Measurements from ENCODE around the gene TNFRSF25.

The TNFRSF25 gene

DNA sequence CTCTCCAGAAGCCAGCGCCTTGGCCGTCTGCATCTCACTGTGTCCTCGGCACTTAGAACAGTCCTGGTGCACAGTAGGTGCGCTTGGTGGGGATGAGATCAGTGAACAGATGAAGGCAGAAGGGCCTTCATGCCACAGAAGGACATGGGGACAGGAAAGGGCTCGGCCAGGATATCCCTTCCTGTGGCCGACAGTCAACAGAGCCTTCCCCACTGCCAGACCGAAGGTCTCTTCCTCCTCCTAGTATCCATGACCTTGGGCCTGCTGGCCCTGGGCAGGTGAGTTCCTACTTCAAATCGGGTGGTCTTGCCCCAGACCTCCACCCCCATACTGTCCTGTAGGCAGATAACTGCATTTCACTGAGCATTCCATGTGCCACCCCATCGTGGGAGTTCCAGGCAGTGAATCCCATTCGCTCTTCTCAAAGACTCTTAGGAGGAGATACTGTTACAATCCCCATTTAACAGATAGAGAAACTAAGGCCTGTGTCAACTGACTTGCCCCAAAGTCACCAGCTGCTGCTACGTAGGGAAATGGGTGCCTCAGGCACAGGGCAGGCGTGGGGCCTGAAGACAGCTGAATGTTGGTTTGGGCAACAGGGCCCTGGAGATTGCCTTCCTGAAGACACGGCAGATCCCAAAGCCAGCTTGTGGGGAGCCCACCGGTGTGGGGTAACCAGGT lies 22.0 kb upstream of the TNFRSF25 start:
- DNase-seq (ENCODE audit: low read depth), result no peak

DNA sequence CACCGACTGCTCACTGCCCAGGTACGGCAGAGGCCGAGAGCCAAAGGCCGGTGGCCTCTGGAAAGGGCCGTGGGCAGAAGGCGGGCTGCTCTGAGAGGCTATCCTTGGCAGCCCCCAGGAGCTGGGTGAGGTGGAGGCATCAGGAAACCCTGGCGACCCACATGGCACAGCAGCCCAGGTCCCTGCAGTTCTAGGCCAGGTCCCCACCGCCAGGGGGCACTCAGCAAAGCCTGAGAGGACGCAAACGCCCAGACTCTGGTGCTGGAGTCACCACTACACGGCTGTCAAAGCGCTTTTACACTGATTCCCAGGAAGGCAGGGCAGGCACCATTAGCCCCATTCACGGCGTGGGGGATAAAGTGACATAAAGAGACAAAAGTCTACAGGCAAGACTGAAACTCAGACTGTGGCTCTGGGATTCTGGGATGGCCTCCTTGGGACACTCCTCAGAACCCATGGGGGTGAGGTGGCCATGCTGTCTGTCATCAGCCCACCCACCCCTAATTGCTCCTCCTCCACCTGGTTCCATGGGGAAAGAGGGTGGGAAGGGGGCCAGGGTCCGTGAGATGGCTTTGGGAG lies 20.5 kb upstream of the TNFRSF25 start:
- peak; percentile 80 for DNase-seq (ENCODE audit: low read depth)

DNA sequence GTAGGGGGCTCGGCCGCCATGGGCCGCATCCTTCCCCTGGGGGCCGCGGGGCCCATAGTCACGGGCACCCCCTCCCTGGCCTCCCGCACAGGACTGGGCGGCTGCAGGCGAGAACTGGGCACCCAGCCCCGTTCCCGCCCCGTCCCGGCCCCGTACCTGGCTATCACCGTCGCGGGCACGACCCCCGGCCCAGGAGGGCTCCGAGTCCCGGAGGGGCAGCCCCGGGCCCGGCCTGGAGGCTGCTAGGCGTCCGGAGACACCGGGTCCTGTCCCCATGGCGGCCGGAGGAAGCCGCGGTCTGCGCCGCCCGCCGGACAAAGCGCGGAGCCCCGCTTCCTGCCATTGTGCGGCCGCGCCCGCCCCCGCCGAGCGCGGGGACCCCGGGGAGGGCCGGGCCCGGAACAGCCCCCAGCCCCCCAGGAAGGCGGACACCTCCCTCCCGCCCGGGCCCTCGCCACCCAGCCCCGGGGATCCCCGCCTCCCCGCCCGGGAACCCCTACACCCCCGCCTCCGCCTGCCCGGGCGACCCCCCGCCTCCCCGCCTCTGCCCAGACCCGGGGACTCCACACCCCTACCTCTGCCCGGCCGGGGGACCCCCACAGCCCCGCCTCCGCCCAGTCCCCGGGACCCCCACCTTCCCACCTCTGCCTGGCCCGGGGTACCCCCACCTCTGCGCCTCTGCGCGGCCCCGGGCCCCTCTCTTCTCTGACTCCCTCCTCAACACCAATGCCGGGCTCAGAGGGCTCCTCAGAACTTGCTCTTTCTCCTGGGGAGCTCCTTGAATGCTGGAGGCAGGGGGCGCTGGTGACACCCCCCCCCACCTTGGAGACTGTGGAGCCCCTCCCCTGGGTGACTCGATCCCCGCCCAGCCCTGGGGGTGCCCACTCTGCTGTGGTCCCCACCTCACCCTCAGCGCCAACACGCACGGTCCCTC lies 19.5 kb upstream of the TNFRSF25 start:
- DNase-seq (ENCODE audit: low read depth), result no peak

DNA sequence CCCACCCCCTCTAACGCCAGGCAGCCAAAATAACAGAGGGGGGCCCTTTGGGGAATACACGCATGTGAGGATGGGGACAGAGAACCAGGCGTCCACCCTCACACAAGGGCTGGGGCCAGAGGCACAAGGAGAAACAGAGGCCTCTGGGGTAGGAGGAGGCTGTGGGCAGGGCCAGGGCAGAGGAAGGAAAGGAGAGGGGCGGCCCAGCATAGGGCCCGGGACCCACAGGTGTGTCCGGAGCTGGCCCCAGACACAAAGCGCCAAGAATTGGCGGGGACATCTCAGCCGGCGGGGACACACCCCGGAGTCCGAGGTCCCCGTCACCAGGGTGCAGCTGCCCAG lies 18.8 kb upstream of the TNFRSF25 start:
- DNase-seq (ENCODE audit: low read depth), result no peak

GRCh38 chr1:6483761-6484117 lies 17.8 kb upstream of the TNFRSF25 start:
- DNase-seq (ENCODE audit: low read depth), result no peak

- DNase-seq (ENCODE audit: low read depth), result no peak
Observed at GRCh38 chr1:6483017-6483760, 17.2 kb upstream of the TNFRSF25 start.

DNA sequence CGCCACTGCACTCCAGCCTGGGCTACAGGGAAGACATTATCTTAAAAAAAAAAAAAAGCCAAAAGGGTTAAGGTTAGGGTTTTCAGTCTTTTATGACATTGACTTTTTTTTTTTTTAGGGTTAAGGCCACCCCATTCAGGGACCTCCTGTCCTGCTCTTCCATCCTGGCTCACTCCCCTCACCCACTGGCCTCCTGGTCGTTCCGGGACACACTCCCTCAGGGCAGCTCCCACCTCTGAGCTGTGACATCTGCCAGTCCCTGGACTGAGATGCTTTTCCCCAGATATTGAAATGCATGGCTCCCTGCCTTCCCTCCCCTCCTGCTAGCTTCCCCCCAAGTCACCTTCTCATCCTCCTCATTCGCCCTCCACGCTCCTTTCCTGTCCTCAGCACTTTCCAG lies 15.8 kb upstream of the TNFRSF25 start:
- DNase-seq (ENCODE audit: low read depth), result no peak

DNA sequence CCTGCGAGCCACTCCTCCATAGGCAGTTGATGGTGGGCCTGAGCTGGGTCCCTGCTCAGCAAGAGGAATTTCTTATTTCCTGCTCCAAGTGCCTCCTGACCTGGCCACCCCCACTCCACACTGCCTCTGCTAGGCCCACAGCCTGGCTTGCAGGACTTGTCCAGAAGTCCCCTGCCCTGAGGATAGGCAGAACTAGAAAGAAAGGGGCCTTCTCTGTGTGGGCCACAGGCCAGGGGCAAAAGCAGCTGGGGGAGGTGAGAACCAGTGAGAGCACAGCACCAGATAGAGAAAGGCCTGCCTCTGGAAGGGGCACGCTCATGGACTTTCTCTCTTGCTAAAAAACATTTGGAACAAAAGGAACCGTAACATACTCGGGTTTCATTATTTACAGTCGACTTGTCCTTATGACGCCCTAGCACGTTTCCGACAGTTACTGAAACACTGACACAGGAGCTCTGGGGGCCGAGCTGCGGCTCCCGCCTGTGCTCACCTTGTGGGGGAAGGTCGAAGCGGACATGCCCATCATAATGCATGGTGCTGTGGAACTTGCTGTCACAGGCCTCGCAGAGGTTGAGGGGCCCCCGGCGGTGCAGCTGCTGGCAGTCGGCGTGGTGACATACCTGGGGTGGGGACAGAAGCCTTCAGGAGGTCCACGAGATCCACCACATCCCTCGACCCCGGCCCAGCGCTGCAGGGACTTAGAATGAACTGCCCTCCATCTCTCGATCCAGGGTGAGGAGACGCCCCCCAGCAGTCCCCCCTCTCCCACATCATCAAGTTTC lies 11.3 kb upstream of the TNFRSF25 start:
- DNase-seq (ENCODE audit: low read depth), result no peak

DNA sequence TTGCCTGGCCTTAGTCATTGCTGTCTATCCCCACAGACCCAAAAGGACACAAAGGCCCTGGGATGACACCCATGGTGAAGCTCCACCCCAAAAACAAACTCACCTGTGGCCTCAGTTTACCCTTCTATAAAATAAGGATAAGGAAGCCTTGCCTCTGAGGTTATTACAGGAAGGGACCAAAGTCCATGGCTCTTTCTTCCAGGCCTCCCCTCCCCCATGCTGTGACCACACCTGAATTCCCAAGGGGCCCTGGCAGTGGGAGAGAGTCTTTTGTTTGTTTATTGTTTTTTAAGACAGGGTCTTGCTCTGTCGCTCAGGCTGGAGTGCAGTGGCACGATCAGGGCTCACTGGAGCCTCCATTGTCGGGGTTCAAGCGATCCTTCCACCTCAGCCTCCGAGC lies 10.5 kb upstream of the TNFRSF25 start:
- DNase-seq (ENCODE audit: low read depth), result no peak

DNA sequence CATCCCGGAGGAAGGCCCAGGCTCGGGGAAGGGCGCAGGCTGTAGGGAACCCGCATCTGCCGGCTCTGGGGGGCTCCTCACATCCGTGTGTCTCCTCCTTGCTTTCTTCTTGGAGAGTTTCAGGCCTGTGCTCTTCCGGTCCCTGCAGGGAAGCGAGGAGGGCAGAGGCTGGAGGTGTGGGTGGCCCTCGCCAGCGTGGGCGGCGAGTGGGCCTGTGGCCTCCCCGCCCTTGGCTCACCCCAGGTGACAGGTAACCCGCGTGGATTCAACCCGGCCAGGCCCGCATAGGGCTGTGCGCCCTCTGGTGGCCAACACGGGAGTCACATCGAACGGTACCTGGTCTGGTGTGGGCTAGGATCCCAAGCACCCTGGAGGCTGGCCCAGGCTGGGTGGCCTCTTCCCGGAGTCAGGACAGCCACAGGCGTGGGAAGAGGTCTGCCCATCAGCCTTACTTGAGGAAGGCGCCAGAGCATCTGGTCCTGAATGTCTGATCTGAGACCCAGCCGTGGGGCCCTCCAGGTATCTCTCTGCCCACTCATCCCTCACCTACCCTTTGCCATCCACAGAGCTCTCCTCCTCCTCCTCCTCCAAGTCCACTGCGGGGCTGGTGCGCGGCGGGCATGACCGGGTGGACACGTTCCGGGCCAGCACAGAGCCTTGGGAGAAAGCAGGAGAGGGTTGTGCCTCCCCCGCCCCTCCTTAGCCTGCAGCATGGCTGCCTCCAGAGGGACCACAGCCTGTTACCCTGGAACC lies 9.6 kb upstream of the TNFRSF25 start:
- DNase-seq (ENCODE audit: low read depth), result peak; percentile 56

DNA sequence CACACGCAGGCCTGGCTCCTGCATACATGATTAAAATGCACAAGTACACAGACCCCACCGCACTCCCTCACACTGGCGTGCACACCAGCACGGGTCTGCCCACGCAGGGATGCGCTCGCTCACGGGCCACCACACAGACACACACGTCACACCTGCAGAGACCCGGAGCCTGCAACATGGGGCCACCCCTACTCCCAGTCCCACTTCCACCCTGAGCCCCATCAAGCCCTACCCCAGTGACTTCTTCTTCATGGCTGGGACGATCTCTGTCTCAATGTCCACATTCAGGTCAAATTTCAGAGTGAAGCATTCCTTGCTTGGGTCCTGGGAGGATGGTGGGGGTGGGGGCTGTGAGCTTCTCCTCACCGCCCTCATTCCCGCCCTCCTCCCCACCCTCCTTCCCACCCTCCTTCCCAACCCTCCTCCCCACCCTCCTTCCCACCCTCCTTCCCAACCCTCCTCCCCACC lies 8.9 kb upstream of the TNFRSF25 start:
- no peak for DNase-seq (ENCODE audit: low read depth)

- DNase-seq (ENCODE audit: low read depth), result no peak
Observed at GRCh38 chr1:6473974-6474814, 8.2 kb upstream of the TNFRSF25 start.

GRCh38 chr1:6473156-6473555 lies 7.2 kb upstream of the TNFRSF25 start:
- no peak for DNase-seq (ENCODE audit: low read depth)

DNA sequence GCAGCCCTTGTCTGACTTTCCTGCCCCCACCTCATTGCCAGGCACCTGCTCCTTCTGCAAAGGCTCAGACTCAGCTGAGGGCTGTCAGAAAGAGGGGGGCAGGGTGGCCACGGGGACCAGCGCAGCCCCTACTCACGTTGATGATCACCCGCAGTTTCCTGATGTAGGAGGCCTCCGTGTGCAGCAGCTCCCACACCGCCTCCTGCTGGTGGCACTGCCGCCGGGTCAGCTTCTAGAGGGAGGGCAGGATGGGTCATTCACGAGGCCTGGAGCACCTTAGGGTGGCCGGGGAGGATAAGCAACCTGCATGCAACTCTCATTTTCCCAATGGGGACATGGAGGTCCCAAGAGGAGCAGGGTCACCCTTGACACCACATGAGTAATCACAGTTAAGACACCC lies 6.4 kb upstream of the TNFRSF25 start:
- no peak for DNase-seq (ENCODE audit: low read depth)

GRCh38 chr1:6471970-6472368 lies 6.0 kb upstream of the TNFRSF25 start:
- DNase-seq (ENCODE audit: low read depth), result no peak

- DNase-seq (ENCODE audit: low read depth), result no peak
Observed at GRCh38 chr1:6471086-6471969, 5.4 kb upstream of the TNFRSF25 start.

GRCh38 chr1:6470132-6471085 lies 4.4 kb upstream of the TNFRSF25 start:
- no peak for DNase-seq (ENCODE audit: low read depth)
